Spleen (tissue), 11 donors: ENCODE measurements around the gene BNIP3. TPM values are rescaled to one million over a fixed set of nuclear protein-coding genes. Genes with fewer than 3 reads are reported as not detected.

Experiments
- DNase-seq: peaks from one replicate; pipeline ENCODE4 v3.0.0-alpha.2; 2020
- H3K27ac ChIP-seq, 8 donors: fragments of 200-600 bp; sonication (generic) in 7 of 8; 1 replicate in 4 of 8; 2 replicates in 4 of 8; pipeline versions ENCODE4 v1.5.0 to v1.8.0; 2016 to 2021; ENCODE audit warnings: inconsistent platforms in 4 of 8, mild to moderate bottlenecking in 4 of 8, moderate library complexity in 1 of 8
- H3K27me3 ChIP-seq, 7 donors: fragments of 200-600 bp; sonication (generic) in 6 of 7; replicated peaks in 1 of 7; 1 replicate in 4 of 7; 2 replicates in 3 of 7; pipeline versions ENCODE4 v1.5.0 to v1.8.0; 2016 to 2021; ENCODE audit warnings: inconsistent platforms in 3 of 7, mild to moderate bottlenecking in 1 of 7
- H3K36me3 ChIP-seq, 6 donors: fragments of 200-600 bp; sonication (generic) in 5 of 6; 1 replicate in 4 of 6; 2 replicates in 2 of 6; pipeline versions ENCODE4 v1.5.0 to v1.8.0; 2016 to 2021; ENCODE audit warnings: inconsistent platforms in 2 of 6
- H3K4me1 ChIP-seq, 6 donors: fragments of 200-600 bp; sonication (generic) in 5 of 6; 1 replicate in 3 of 6; 2 replicates in 3 of 6; pipeline versions ENCODE4 v1.5.0 to v1.8.0; 2016 to 2021; ENCODE audit warnings: inconsistent platforms in 3 of 6
- H3K4me3 ChIP-seq, 8 donors: fragments of 200-600 bp; sonication (generic) in 7 of 8; 1 replicate in 4 of 8; 2 replicates in 4 of 8; pipeline versions ENCODE4 v1.5.0 to v1.8.0; 2016 to 2021; ENCODE audit warnings: inconsistent platforms in 4 of 8, mild to moderate bottlenecking in 4 of 8, moderate library complexity in 2 of 8
- H3K9me3 ChIP-seq, 8 donors: fragments of 200-600 bp; sonication (generic) in 7 of 8; 1 replicate in 4 of 8; 2 replicates in 4 of 8; pipeline versions ENCODE4 v1.5.0 to v1.8.0; 2016 to 2021; ENCODE audit warnings: inconsistent platforms in 4 of 8
- POLR2A ChIP-seq, 3 donors: fragments of 450-650 bp; IDR thresholded peaks; one replicate each; pipeline ENCODE4 v1.5.1; 2017; ENCODE audit warnings: antibody characterized with exemption in 3 of 3, mild to moderate bottlenecking in 1 of 3
- POLR2AphosphoS5 ChIP-seq, 3 donors: sonication (generic); formaldehyde crosslinking; IDR thresholded peaks; one replicate each; pipeline ENCODE4 v1.5.1; 2017; ENCODE audit warnings: antibody characterized with exemption in 3 of 3
- whole genome bisulfite sequencing, 5 donors: extraction: QIAGEN DNeasy Blood & Tissue Kit in 3 of 5; methylation state at CpG; one replicate each; pipeline versions ENCODE4 v1.1.5 to v1.1.7; 2013 to 2018; 5-methylcytosine and 5-hydroxymethylcytosine counted together
- intact Hi-C: fragments of 100-400 bp; cut with DNase I; formaldehyde crosslinking; loops from one replicate; pipeline ENCODE4 v1.15.0; 2023; ENCODE audit warnings: low total_unique reads
- polyA plus RNA-seq, 3 donors: library from polyadenylated mRNA; stranded (reverse); fragments of 200-250 nt; gene quantifications; one replicate each; pipeline ENCODE4 v1.2.1, GENCODE V29; 2013
- total RNA-seq, 7 donors: library from RNA; depleted of rRNA in 3 of 7; stranded (reverse); fragments of >200 nt in 3 of 7; fragmentation: NEBNext Ultra II Directional in 4 of 7; extraction: Animal tissue kit (Norgen Biotek cat#: 25700) in 4 of 7; gene quantifications; one replicate each; pipeline versions ENCODE4 v1.1.0 to v1.2.1, GENCODE V29; 2016 to 2021
- TF ChIP-seq, protein P1 (sequence below), 11 experiments: fragments of 200-600 bp in 7 of 11; fragments of 450-650 bp in 4 of 11; sonication (generic) in 4 of 11; IDR thresholded peaks in 8 of 11; conservative IDR thresholded peaks in 3 of 11; 1 replicate in 7 of 11; 2 replicates in 4 of 11; pipeline versions ENCODE4 v1.4.0 to v1.8.0; 2016 to 2021; ENCODE audit warnings: antibody characterized with exemption in 11 of 11, inconsistent platforms in 4 of 11, mild to moderate bottlenecking in 1 of 11
- donor health status: healthy with polysubstance abuse.
- donor health status: DM: no; HTN: no; CAD: no; lungs with moderate emphysema.
- donor health status: DM: no; HTN: no; CAD: no.
- donor health status: Bipolar disorder and iron deficiency.
- donor health status: healthy.
- donor health status: DM: no; HTN: no; CAD: no.
- donor health status: DM: yes; HTN: yes; CAD: no.

BNIP3 gene
- total and polyA plus RNA-seq, 10 donors = 4.2 to 42.6 (median 16.6) TPM

DNA sequence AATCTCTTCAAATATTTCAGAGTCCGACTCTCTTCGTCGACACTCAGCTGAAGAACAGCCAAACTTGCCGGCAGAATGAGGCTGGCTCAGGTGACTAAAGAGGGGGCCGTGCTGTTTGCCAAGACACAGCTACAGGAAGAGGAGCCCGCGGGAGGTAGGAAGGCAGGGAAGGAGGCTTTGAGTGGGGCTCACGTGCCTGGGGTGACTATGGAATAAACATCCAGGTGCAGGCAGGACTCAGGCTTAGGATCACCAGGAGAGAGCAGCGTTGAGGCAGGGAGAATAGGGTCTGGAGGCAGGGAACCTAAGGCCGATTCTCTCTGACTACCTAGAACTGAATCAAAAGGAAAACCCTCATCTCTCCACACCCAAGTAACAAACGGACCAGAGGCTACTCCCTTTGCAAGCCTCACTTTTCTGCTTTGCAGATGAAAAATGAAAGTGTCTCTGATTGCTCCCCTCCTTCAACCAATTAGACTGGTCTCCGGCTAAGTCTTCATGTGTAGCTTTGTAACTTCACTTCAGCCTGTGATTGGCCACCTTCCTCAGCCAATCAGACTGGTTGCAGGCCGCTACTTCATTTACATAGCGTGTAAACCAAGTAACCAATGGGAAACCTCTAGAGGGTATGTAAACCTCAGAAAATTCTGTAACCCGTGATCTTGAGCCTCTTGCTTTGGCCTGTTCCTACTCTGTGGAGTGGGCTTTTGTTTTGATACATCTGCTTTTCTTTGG lies 19.7 kb upstream of the BNIP3 start:
- TF ChIP-seq POLR2A (IDR thresholded peaks at IDR 0.05) (no peak), POLR2AphosphoS5 (IDR thresholded peaks at IDR 0.05) (no peak)
- TF ChIP-seq, protein P1, sequence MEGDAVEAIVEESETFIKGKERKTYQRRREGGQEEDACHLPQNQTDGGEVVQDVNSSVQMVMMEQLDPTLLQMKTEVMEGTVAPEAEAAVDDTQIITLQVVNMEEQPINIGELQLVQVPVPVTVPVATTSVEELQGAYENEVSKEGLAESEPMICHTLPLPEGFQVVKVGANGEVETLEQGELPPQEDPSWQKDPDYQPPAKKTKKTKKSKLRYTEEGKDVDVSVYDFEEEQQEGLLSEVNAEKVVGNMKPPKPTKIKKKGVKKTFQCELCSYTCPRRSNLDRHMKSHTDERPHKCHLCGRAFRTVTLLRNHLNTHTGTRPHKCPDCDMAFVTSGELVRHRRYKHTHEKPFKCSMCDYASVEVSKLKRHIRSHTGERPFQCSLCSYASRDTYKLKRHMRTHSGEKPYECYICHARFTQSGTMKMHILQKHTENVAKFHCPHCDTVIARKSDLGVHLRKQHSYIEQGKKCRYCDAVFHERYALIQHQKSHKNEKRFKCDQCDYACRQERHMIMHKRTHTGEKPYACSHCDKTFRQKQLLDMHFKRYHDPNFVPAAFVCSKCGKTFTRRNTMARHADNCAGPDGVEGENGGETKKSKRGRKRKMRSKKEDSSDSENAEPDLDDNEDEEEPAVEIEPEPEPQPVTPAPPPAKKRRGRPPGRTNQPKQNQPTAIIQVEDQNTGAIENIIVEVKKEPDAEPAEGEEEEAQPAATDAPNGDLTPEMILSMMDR (IDR thresholded peaks at IDR 0.05 in 8 of 11, conservative IDR thresholded peaks at IDR 0.05 in 3 of 11) = no peak
- H3K4me3 ChIP-seq = peak overlapping the region in 1 of 8 donors; percentile 24
- peaks cover 0 to 6% (median 0%) of the 10 kb centered on the region in 8 donors for H3K9me3 ChIP-seq
- intact Hi-C loops = no loop called here
- no peaks in the 10 kb centered on the region for H3K36me3 ChIP-seq
- peaks cover 0 to 7% (median 0%) of the 10 kb centered on the region in 7 donors for H3K27me3 ChIP-seq
- no peak for DNase-seq
- 54 to 85% (median 71%) methylated on average over 15 of the region's 15 CpGs for WGBS, 5 donors
- no peak overlapping the region for H3K27ac ChIP-seq
- peaks cover 4 to 24% (median 18%) of the 10 kb centered on the region in 6 donors for H3K4me1 ChIP-seq

DNA sequence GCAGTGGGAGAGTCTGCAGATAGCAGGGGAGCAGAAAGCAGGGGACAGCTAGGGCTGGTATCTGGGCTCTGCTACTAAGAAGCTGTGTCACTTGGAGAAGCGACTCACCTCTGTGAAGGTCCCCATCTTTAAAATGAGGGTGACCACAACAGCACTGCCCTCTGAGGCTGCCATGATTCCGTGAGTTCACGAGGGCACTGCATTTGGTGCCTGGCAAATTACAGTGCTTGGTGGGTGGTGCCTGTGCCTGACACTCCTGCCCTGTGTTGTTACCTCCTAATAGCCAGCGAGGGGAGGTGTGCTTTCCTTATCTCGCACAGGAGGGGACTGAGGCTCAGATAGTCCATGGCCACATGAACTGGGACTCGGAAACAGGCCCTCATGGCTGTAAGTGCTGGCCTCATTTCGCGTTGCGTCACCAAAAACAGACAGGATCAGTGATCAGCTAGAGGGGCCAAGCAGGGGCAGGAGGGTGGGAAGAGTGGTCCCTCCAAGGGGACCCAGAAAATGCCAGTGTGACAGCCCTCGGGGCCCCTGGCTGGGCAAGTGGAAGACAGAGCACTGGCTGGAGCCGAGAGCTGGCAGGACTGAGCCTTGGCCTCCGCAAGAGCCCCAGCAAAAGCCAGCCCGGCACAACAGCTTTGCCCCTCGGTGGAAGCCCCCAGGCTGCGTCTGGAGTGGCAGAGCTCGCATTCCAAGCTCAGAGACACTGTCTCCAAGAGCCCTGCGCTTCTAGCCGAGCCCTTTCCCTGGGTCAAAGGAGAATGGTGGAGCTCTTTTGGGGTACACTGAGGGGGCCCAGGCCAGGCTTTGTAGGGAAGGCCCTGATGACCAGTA lies 17.3 kb upstream of the BNIP3 start:
- H3K36me3 ChIP-seq = no peaks in the 10 kb centered on the region
- 87 to 94% (median 91%) methylated on average over 16 to 18 of the region's 18 CpGs for WGBS, 5 donors
- TF ChIP-seq, protein P1 (IDR thresholded peaks at IDR 0.05 in 8 of 11, conservative IDR thresholded peaks at IDR 0.05 in 3 of 11) = no peak
- no peak overlapping the region for H3K4me3 ChIP-seq
- peaks cover 4 to 26% (median 20%) of the 10 kb centered on the region in 6 donors for H3K4me1 ChIP-seq
- H3K27ac ChIP-seq = peak overlapping the region in 3 of 8 donors; percentile 49 to 66 (median 54)
- peak; percentile 64 for DNase-seq
- H3K27me3 ChIP-seq = peaks cover 0 to 7% (median 0%) of the 10 kb centered on the region in 7 donors
- H3K9me3 ChIP-seq = no peaks in the 10 kb centered on the region
- intact Hi-C loops = no loop called here

DNA sequence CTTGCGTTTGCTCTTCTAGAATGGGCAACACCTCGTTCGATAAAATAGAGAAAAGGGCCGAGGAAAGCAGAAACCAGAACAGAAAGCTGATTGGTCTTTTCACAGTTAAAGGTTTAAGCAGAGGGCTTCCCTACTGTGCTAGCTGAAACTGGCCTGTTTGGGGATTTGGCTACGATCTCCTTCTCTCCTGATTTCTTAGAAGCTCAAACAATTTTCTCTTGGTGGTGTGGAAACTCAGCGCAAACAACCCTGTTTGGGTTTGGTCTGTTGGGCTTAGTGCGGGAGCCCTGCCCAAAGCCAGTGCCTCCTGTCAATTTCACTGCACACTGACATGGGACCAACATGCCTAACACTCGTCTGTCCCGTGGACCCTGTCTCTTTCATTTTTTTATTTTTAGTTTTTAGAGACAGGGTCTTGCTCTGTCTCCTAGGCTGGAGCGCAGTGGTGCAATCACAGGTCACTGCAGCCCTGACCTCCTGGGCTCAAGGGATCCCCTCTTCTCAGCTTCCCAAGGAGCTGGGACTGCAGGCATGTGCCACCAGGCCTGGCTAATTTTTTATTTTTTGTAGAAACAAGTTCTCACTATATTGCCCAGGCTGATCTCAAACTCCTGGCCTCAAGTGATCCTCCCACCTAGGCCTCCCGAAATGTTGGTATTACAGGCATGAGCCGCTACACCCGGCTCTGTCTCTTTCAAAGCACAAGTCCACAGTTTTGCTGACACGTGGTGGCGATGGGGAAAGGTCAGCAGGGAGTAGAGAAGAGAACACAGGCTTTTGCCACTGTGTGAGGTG lies 16.5 kb upstream of the BNIP3 start:
- H3K27me3 ChIP-seq = no peaks in the 10 kb centered on the region
- intact Hi-C loops = no loop called here
- whole genome bisulfite sequencing, 5 donors = 66 to 81% (median 77%) methylated on average over 15 of the region's 15 CpGs
- H3K27ac ChIP-seq = peak overlapping the region; percentile 13 to 72 (median 55)
- H3K4me1 ChIP-seq = peaks cover 4 to 26% (median 20%) of the 10 kb centered on the region in 6 donors
- no peak for TF ChIP-seq POLR2A (IDR thresholded peaks at IDR 0.05)
- TF ChIP-seq, protein P1 (IDR thresholded peaks at IDR 0.05 in 8 of 11, conservative IDR thresholded peaks at IDR 0.05 in 3 of 11) = no peak
- TF ChIP-seq POLR2AphosphoS5 (IDR thresholded peaks at IDR 0.05) = no peak
- H3K36me3 ChIP-seq = no peaks in the 10 kb centered on the region
- peak; percentile 40 for DNase-seq
- H3K9me3 ChIP-seq = no peaks in the 10 kb centered on the region
- peak overlapping the region in 1 of 8 donors; percentile 19 for H3K4me3 ChIP-seq
